HEK293 (cell line): Measurements from ENCODE around the gene MACF1.

Source experiments
- CTCF ChIA-PET: fragments of 350-600 bp; formaldehyde crosslinking; extraction: SDS; loops from one replicate; lab custom pipeline; 2021; ENCODE audit warnings: antibody characterized with exemption; lab: Yijun Ruan, JAX
- POLR2A ChIA-PET: fragments of 300-600 bp; formaldehyde crosslinking; extraction: SDS; loops from one replicate; lab custom pipeline; 2020; ENCODE audit warnings: antibody characterized with exemption, inconsistent platforms; lab: Yijun Ruan, JAX
- H3K27ac ChIP-seq: fragments of 200-500 bp; sonication (Bioruptor generic); 2 replicates; pipeline ENCODE4 v1.5.1; 2014; ENCODE audit warnings: low read depth, low read length, control low read depth, inconsistent platforms; ENCODE audit errors: extremely low read depth
- H3K36me3 ChIP-seq, 2 experiments: fragments of 200-500 bp in 1 of 2; sonication (Bioruptor generic) in 1 of 2; 1 replicate in 1 of 2; 2 replicates in 1 of 2; pipeline ENCODE4 v1.5.1; 2014 to 2017; ENCODE audit warnings: inconsistent platforms in 2 of 2, low read length in 2 of 2; ENCODE audit not compliant: control insufficient read depth in 2 of 2, insufficient read depth in 1 of 2
- H3K4me1 ChIP-seq: fragments of 200-500 bp; sonication (Bioruptor generic); 2 replicates; pipeline ENCODE4 v1.5.1; 2014; ENCODE audit warnings: mild to moderate bottlenecking, low read length, inconsistent platforms; ENCODE audit not compliant: control insufficient read depth, insufficient read depth
- H3K4me3 ChIP-seq: 2 replicates; pipeline ENCODE4 v1.5.1; 2011; ENCODE audit warnings: low read depth, mild to moderate bottlenecking, control low read depth, low read length, moderate library complexity
- H3K9me3 ChIP-seq: fragments of 200-500 bp; sonication (Bioruptor generic); 2 replicates; pipeline ENCODE4 v1.5.1; 2014; ENCODE audit warnings: low read depth, low read length, inconsistent platforms; ENCODE audit not compliant: control insufficient read depth, insufficient read depth
- ATF2 ChIP-seq: fragments of 450-650 bp; formaldehyde crosslinking; IDR thresholded peaks from 2 replicates; pipeline ENCODE4 v1.5.1; 2016; ENCODE audit warnings: missing biosample characterization, missing genetic modification characterization, low read depth
- HOXC10 ChIP-seq: sonication (generic); formaldehyde crosslinking; IDR thresholded peaks from 2 replicates; pipeline ENCODE4 v1.8.1; 2023; ENCODE audit warnings: mild to moderate bottlenecking, missing genetic modification reagents
- MEIS1 ChIP-seq: sonication (generic); formaldehyde crosslinking; IDR thresholded peaks from 2 replicates; pipeline ENCODE4 v1.8.1; 2022; ENCODE audit warnings: missing genetic modification reagents, mild to moderate bottlenecking, borderline replicate concordance
- REPIN1 ChIP-seq: fragments of 450-650 bp; formaldehyde crosslinking; IDR thresholded peaks from 2 replicates; pipeline ENCODE4 v1.5.1; 2017; ENCODE audit warnings: missing biosample characterization, missing genetic modification characterization, low read depth
- SCRT1 ChIP-seq: fragments of 450-650 bp; formaldehyde crosslinking; IDR thresholded peaks from 2 replicates; pipeline ENCODE4 v1.5.1; 2016; ENCODE audit warnings: missing biosample characterization, missing genetic modification characterization, borderline replicate concordance
- TRIM28 ChIP-seq: IDR thresholded peaks from 2 replicates; pipeline ENCODE4 v1.6.1; 2011; ENCODE audit warnings: low read length, control low read depth, borderline replicate concordance
- ZBTB1 ChIP-seq: fragments of 450-650 bp; formaldehyde crosslinking; IDR thresholded peaks from 2 replicates; pipeline ENCODE4 v1.5.1; 2016; ENCODE audit warnings: missing biosample characterization, missing genetic modification characterization
- ZNF112 ChIP-seq: fragments of 450-650 bp; formaldehyde crosslinking; IDR thresholded peaks from 2 replicates; pipeline ENCODE4 v1.5.0; 2017; ENCODE audit warnings: missing biosample characterization, missing genetic modification characterization
- ZNF138 ChIP-seq: fragments of 450-650 bp; formaldehyde crosslinking; IDR thresholded peaks from 2 replicates; pipeline ENCODE4 v1.5.1; 2016; ENCODE audit warnings: missing biosample characterization, missing genetic modification characterization, borderline replicate concordance
- ZNF280C ChIP-seq: fragments of 450-650 bp; formaldehyde crosslinking; IDR thresholded peaks from 2 replicates; pipeline ENCODE4 v1.5.1; 2016; ENCODE audit warnings: missing biosample characterization, missing genetic modification characterization
- ZNF404 ChIP-seq: fragments of 450-650 bp; formaldehyde crosslinking; IDR thresholded peaks from 2 replicates; pipeline ENCODE4 v1.5.1; 2017; ENCODE audit warnings: missing biosample characterization, missing genetic modification characterization
- ZNF473 ChIP-seq: fragments of 450-650 bp; formaldehyde crosslinking; IDR thresholded peaks from 2 replicates; pipeline ENCODE4 v1.5.1; 2017; ENCODE audit warnings: missing biosample characterization, missing genetic modification characterization
- ZNF548 ChIP-seq: fragments of 450-650 bp; formaldehyde crosslinking; IDR thresholded peaks from 2 replicates; pipeline ENCODE4 v1.5.1; 2016; ENCODE audit warnings: missing biosample characterization, missing genetic modification characterization
- ZNF596 ChIP-seq: fragments of 450-650 bp; IDR thresholded peaks from 2 replicates; pipeline ENCODE4 v1.5.0; 2018; ENCODE audit warnings: missing biosample characterization, mild to moderate bottlenecking, missing genetic modification characterization, moderate library complexity
- ZNF658 ChIP-seq: fragments of 450-650 bp; formaldehyde crosslinking; IDR thresholded peaks from 2 replicates; pipeline ENCODE4; 2016; ENCODE audit warnings: missing biosample characterization, missing genetic modification characterization
- ZSCAN5A ChIP-seq: fragments of 450-650 bp; formaldehyde crosslinking; IDR thresholded peaks from 2 replicates; pipeline ENCODE4 v1.5.1; 2016; ENCODE audit warnings: missing biosample characterization, missing genetic modification characterization
- TF ChIP-seq, protein P1 (sequence below): fragments of 450-650 bp; formaldehyde crosslinking; IDR thresholded peaks from 2 replicates; pipeline ENCODE4 v1.5.1; 2017; ENCODE audit warnings: missing biosample characterization, missing genetic modification characterization

The MACF1 gene

GRCh38 chr1:39431927-39432326 lies 227.4 kb downstream of the MACF1 start:
- Histone ChIP-seq H3K9me3 (no peaks in the 10 kb centered on the region), H3K36me3 (peaks cover 37 to 96% of the 10 kb centered on the region in 2 experiments), H3K4me1 (no peaks in the 10 kb centered on the region), H3K4me3 (no peak overlapping the region), H3K27ac (no peak overlapping the region)
- POLR2A ChIA-PET, result no interaction called here
- TF ChIP-seq ATF2 (tag by site-specific recombination), result no peak
- no peak for TF ChIP-seq ZSCAN5A (tag by site-specific recombination)
- TF ChIP-seq ZNF596, result no peak
- no peak for TF ChIP-seq ZNF473 (tag by site-specific recombination)
- no peak for TF ChIP-seq SCRT1 (tag by site-specific recombination)
- CTCF ChIA-PET, result interaction anchor here (1.2 to 2.5 kb wide), 2 partner anchors 21 to 107 kb away, joined by 4 to 8 read pairs; no protein-coding TSS in a partner anchor

GRCh38 chr1:39434797-39435395 lies 230.4 kb downstream of the MACF1 start:
- no peak overlapping the region for H3K27ac ChIP-seq
- ChIA-PET CTCF (interaction anchor here (1.0 kb wide), 1 partner anchor 104 kb away, joined by 3 read pairs; no protein-coding TSS in a partner anchor), POLR2A (no interaction called here)
- H3K4me3 ChIP-seq, result no peak overlapping the region
- TF ChIP-seq TRIM28 (no peak), ZNF112 (tag by site-specific recombination) (no peak), ZNF280C (tag by site-specific recombination) (no peak), ZNF404 (tag by site-specific recombination) (no peak), ZNF138 (no peak), ZNF658 (tag by site-specific recombination) (no peak), ZBTB1 (tag by site-specific recombination) (no peak), HOXC10 (CRISPR knock-in tag) (no peak), MEIS1 (CRISPR knock-in tag) (no peak), REPIN1 (no peak), ZNF548 (no peak)
- TF ChIP-seq, protein P1, sequence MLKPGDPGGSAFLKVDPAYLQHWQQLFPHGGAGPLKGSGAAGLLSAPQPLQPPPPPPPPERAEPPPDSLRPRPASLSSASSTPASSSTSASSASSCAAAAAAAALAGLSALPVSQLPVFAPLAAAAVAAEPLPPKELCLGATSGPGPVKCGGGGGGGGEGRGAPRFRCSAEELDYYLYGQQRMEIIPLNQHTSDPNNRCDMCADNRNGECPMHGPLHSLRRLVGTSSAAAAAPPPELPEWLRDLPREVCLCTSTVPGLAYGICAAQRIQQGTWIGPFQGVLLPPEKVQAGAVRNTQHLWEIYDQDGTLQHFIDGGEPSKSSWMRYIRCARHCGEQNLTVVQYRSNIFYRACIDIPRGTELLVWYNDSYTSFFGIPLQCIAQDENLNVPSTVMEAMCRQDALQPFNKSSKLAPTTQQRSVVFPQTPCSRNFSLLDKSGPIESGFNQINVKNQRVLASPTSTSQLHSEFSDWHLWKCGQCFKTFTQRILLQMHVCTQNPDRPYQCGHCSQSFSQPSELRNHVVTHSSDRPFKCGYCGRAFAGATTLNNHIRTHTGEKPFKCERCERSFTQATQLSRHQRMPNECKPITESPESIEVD (tag by site-specific recombination), result no peak
- H3K9me3 ChIP-seq, result no peaks in the 10 kb centered on the region
- H3K36me3 ChIP-seq, result peaks cover 52 to 93% of the 10 kb centered on the region in 2 experiments
- H3K4me1 ChIP-seq, result no peaks in the 10 kb centered on the region
